ENCODE measurements around the gene CHAF1B.

GRCh38 chr21:36425286-36425685 lies 40.1 kb downstream of the CHAF1B start:
- no peak for TF ChIP-seq POLR2A (IDR thresholded peaks at IDR 0.05; ENCODE audit: low read depth, low read length)
- TF ChIP-seq POLR2AphosphoS5 (IDR thresholded peaks at IDR 0.05; ENCODE audit: low read depth, low read length), result no peak

All from GM12892 (cell line).